Lower lobe of right lung (tissue), 2 donors: ENCODE data around the gene RAB10. TPM values are rescaled to one million over a fixed set of nuclear protein-coding genes. Genes with fewer than 3 reads are reported as not detected.

Experiments
- ATAC-seq, 2 donors: fragments of 200-7000 bp; cut with Tn5 transposase; one replicate each; pipeline ENCODE4 v1.9.1; 2020 to 2022; ENCODE audit warnings: mild to moderate bottlenecking in 2 of 2, moderate library complexity in 2 of 2
- DNase-seq: peaks from one replicate; pipeline ENCODE4 v3.0.0-alpha.2; 2020
- H3K27ac ChIP-seq: fragments of 200-600 bp; one replicate; pipeline ENCODE4 v1.8.0; 2022
- H3K27me3 ChIP-seq: fragments of 200-600 bp; one replicate; pipeline ENCODE4 v1.8.0; 2022; ENCODE audit warnings: low read depth
- H3K36me3 ChIP-seq: fragments of 200-600 bp; one replicate; pipeline ENCODE4 v1.8.0; 2022; ENCODE audit warnings: mild to moderate bottlenecking
- H3K4me1 ChIP-seq: fragments of 200-600 bp; one replicate; pipeline ENCODE4 v1.8.0; 2022
- H3K4me3 ChIP-seq: fragments of 200-600 bp; one replicate; pipeline ENCODE4 v1.8.0; 2022; ENCODE audit warnings: mild to moderate bottlenecking
- H3K9me3 ChIP-seq: fragments of 200-600 bp; one replicate; pipeline ENCODE4 v1.8.0; 2022
- intact Hi-C: fragments of 100-400 bp; cut with DNase I; formaldehyde crosslinking; loops from one replicate; pipeline ENCODE4 v1.11.0; 2022
- total RNA-seq: library from RNA; stranded (reverse); fragmentation: NEBNext Ultra II Directional; extraction: Animal tissue kit (Norgen Biotek cat#: 25700); gene quantifications from one replicate; pipeline ENCODE4 v1.2.1, GENCODE V29; 2021
- TF ChIP-seq, protein P1 (sequence below): fragments of 200-600 bp; IDR thresholded peaks from one replicate; pipeline ENCODE4 v1.8.0; 2022; ENCODE audit warnings: antibody characterized with exemption, mild to moderate bottlenecking
- donor health status: DM: no; HTN: yes; CAD: no; lungs with severe emphysema.

RAB10 gene
- total RNA-seq, 1 donor from 2014 or later, result 113 TPM

DNA sequence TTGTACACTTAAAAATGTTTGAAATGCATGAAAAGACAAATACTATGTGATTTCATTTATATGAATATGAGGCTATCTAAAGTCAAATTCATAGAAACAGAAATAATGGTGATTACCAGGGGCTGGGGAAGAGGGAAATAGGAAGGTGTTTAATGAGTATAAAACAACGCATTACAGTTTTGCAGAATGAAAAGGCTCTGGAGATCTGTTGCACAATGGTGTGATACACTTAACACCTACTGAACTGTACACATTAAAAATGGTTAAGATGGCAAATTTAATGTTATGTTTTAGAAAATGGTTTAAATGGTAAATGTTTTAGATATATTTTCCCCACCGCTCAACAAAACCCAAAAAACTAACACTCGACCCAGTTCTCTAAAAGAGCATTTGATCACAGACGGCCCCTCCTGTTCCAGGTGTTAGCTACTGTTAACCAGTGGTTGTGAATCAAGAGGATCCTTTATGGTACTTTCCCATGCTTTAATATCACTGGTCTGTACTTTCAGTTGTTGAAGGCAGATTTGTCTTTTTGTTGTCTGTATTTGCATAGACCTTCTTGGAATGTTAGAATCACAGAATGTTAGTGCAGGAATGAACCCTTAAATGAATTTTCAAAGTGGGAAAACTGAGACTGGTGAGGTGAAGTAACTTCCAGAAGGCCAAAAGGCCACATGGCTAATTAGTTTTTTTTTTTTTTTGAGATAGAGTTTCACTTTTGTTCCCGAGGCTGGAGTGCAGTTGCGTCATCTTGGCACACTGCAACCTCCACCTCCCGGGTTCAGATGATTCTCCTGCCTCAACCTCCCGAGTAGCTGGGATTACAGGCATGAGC, 10.2 kb downstream of the RAB10 start:
- peak overlapping the region; percentile 16 for H3K4me3 ChIP-seq
- H3K27me3 ChIP-seq, result no peaks in the 10 kb centered on the region
- no peaks in the 10 kb centered on the region for H3K9me3 ChIP-seq
- TF ChIP-seq, protein P1, sequence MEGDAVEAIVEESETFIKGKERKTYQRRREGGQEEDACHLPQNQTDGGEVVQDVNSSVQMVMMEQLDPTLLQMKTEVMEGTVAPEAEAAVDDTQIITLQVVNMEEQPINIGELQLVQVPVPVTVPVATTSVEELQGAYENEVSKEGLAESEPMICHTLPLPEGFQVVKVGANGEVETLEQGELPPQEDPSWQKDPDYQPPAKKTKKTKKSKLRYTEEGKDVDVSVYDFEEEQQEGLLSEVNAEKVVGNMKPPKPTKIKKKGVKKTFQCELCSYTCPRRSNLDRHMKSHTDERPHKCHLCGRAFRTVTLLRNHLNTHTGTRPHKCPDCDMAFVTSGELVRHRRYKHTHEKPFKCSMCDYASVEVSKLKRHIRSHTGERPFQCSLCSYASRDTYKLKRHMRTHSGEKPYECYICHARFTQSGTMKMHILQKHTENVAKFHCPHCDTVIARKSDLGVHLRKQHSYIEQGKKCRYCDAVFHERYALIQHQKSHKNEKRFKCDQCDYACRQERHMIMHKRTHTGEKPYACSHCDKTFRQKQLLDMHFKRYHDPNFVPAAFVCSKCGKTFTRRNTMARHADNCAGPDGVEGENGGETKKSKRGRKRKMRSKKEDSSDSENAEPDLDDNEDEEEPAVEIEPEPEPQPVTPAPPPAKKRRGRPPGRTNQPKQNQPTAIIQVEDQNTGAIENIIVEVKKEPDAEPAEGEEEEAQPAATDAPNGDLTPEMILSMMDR, result no peak
- peaks cover 39% of the 10 kb centered on the region for H3K4me1 ChIP-seq
- DNase-seq (peak; percentile 56), ATAC-seq (peak in 1 of 2 donors; percentile 61)
- H3K27ac ChIP-seq, result no peak overlapping the region
- peaks cover 20% of the 10 kb centered on the region for H3K36me3 ChIP-seq
- intact Hi-C loops, result no loop called here

DNA sequence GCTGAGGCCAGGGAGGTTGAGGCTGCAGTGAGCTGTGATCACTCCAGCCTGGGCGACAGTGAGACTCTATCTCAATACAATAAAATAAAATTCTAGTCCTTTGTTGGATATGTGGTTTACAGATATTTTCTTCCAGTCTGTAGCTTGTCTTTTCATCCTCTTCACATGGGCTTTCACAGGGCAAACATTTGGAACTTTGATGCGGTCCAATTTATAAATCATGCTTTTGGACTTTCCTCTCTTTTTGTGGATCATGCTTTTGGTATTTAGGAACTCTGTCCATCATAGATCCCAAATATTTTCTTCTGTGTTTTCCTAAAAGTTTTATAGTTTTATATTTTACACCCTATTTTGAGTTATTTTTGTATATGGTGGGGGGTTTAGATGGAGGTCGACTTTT, 14.9 kb downstream of the RAB10 start:
- H3K36me3 ChIP-seq, result no peaks in the 10 kb centered on the region

GRCh38 chr2:26049641-26050040, 15.8 kb downstream of the RAB10 start:
- no peak overlapping the region for H3K27ac ChIP-seq
- intact Hi-C loops, result no loop called here
- H3K27me3 ChIP-seq, result no peaks in the 10 kb centered on the region
- ATAC-seq (no peak), DNase-seq (no peak)
- no peak overlapping the region for H3K4me3 ChIP-seq
- TF ChIP-seq, protein P1, result no peak
- H3K36me3 ChIP-seq, result no peaks in the 10 kb centered on the region
- H3K9me3 ChIP-seq, result no peaks in the 10 kb centered on the region
- H3K4me1 ChIP-seq, result peaks cover 5% of the 10 kb centered on the region

More for the DNA sequence above, 14.9 kb downstream of the RAB10 start:
- peaks cover 13% of the 10 kb centered on the region for H3K4me1 ChIP-seq
- DNase-seq (no peak), ATAC-seq (no peak)
- no peaks in the 10 kb centered on the region for H3K27me3 ChIP-seq
- TF ChIP-seq, protein P1, result no peak
- H3K4me3 ChIP-seq, result no peak overlapping the region
- intact Hi-C loops, result no loop called here
- H3K9me3 ChIP-seq, result no peaks in the 10 kb centered on the region
- no peak overlapping the region for H3K27ac ChIP-seq

DNA sequence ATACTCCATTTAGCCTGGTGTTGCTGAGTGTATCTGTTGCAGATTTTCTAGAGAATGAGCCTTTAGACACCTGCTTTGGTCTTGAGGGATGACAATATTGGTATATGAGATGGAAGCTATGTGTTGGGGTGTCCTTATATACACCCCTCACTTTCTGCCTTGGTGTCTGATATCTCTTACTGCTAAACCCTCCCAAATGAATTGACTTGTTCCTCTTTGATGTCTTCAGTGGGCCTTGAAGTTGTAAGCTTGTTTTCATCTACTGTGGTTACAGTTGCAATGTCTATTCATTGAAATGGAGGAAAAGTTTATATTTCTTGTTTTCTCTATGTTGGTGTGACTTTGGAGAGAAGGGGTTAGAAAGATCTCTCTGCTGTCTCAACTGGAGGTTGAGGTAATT, 18.9 kb downstream of the RAB10 start:
- peaks cover 13% of the 10 kb centered on the region for H3K4me1 ChIP-seq
- intact Hi-C loops, result no loop called here
- DNase-seq, result no peak
- H3K36me3 ChIP-seq, result no peaks in the 10 kb centered on the region
- H3K27ac ChIP-seq, result no peak overlapping the region
- H3K27me3 ChIP-seq, result no peaks in the 10 kb centered on the region
- no peak overlapping the region for H3K4me3 ChIP-seq
- ATAC-seq, result no peak
- H3K9me3 ChIP-seq, result no peaks in the 10 kb centered on the region
- TF ChIP-seq, protein P1, result no peak

DNA sequence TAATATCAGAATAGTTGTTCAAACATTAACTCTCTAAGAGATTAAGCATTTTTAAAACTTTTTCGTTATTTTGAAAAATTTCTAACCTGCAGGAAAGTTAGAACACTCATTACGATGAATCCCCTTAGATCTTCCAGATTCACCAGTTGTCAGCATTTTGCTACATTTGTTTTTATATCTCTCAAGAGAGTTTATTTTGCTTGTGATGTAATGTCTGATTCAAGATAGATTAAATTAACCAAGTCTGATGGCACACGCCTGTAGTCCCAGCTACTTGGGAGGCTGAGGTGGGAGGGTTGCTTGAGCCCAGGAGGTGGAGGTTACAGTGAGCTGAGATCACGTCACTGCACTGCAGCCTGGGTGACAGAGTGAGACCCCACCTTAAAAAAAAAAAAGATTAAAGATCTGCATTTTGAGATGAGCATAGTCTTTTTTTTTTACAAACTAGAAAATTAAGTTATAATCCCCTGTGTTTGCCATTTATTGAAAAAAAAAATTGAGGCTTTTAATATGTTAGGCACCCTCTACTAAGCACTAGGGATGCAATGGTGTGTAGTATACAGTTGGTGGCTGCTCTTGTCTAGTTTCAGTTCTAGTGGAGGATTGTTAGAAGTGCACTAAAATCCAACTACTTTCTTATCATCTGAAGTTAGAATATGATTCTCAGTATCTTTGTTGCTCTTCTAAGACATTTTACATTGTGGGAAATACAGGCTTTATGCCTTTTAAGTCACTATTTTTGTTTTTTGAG, 20.9 kb downstream of the RAB10 start:
- H3K4me1 ChIP-seq, result peaks cover 23% of the 10 kb centered on the region
- H3K27ac ChIP-seq, result no peak overlapping the region
- no peak for DNase-seq
- intact Hi-C loops, result no loop called here
- H3K36me3 ChIP-seq, result no peaks in the 10 kb centered on the region
- no peak overlapping the region for H3K4me3 ChIP-seq
- no peaks in the 10 kb centered on the region for H3K9me3 ChIP-seq
- no peak for ATAC-seq
- no peaks in the 10 kb centered on the region for H3K27me3 ChIP-seq
- TF ChIP-seq, protein P1, result no peak
